Neural cell (in vitro differentiated cells): ENCODE data around the gene ATP12A. TPM values are rescaled to one million over a fixed set of nuclear protein-coding genes. Genes with fewer than 3 reads are reported as not detected.

Source experiments
- H2AFZ ChIP-seq: fragments of 200-600, 300-800 bp; sonication (generic), shearing (Covaris generic); 2 replicates; pipeline ENCODE4 v1.6.0; 2014; ENCODE audit warnings: low read depth, mild to moderate bottlenecking, antibody characterized with exemption, low read length, moderate library complexity
- H3F3A ChIP-seq: fragments of 200-600 bp; shearing (Covaris generic); 2 replicates; pipeline ENCODE4 v1.6.1; 2016; ENCODE audit warnings: mild to moderate bottlenecking, moderate library complexity, mixed read lengths, antibody characterized with exemption, low read length; ENCODE audit not compliant: insufficient read depth, poor library complexity, severe bottlenecking
- H3K27ac ChIP-seq: fragments of 200-600, 300-800 bp; sonication (generic), shearing (Covaris generic); 2 replicates; pipeline ENCODE4 v1.5.1; 2014; ENCODE audit warnings: mild to moderate bottlenecking, low read length, moderate library complexity
- H3K27me3 ChIP-seq: fragments of 300-800, 200-600 bp; sonication (generic), shearing (Covaris generic); 2 replicates; pipeline ENCODE4 v1.6.0; 2014; ENCODE audit warnings: mild to moderate bottlenecking, low read depth, low read length, moderate library complexity; ENCODE audit not compliant: insufficient read depth
- H3K36me3 ChIP-seq: fragments of 300-800, 200-600 bp; sonication (generic), shearing (Covaris generic); 2 replicates; pipeline ENCODE4 v1.5.1; 2014; ENCODE audit warnings: mild to moderate bottlenecking, antibody characterized with exemption, low read length, moderate library complexity; ENCODE audit not compliant: insufficient read depth
- H3K4me2 ChIP-seq: fragments of 300-800, 200-600 bp; sonication (generic), shearing (Covaris generic); 2 replicates; pipeline ENCODE4 v1.6.0; 2014; ENCODE audit warnings: mild to moderate bottlenecking, low read length
- H3K4me3 ChIP-seq: fragments of 300-800, 200-600 bp; sonication (generic), shearing (Covaris generic); 2 replicates; pipeline ENCODE4 v1.5.1; 2014; ENCODE audit warnings: mild to moderate bottlenecking, low read length, moderate library complexity
- H3K79me2 ChIP-seq: fragments of 200-600 bp; shearing (Covaris generic); replicated peaks from 2 replicates; pipeline ENCODE4 v1.6.0; 2014; ENCODE audit warnings: mild to moderate bottlenecking, low read length, moderate library complexity; ENCODE audit not compliant: insufficient read depth
- H3K9ac ChIP-seq: fragments of 300-800, 200-600 bp; sonication (generic), shearing (Covaris generic); 2 replicates; pipeline ENCODE4 v1.6.1; 2016; ENCODE audit warnings: mild to moderate bottlenecking, low read length, mixed read lengths
- H3K9me2 ChIP-seq: fragments of 200-600 bp; shearing (Covaris generic); 2 replicates; pipeline ENCODE4 v1.6.1; 2016; ENCODE audit warnings: mild to moderate bottlenecking, low read length, mixed read lengths; ENCODE audit not compliant: insufficient read depth
- H3K9me3 ChIP-seq: fragments of 200-600, 300-800 bp; sonication (generic), shearing (Covaris generic); 2 replicates; pipeline ENCODE4 v1.6.1; 2016; ENCODE audit warnings: mild to moderate bottlenecking, mixed run types, low read length, moderate library complexity, mixed read lengths
- H4K20me1 ChIP-seq: fragments of 200-600 bp; shearing (Covaris generic); 2 replicates; pipeline ENCODE4 v1.6.1; 2016; ENCODE audit warnings: mild to moderate bottlenecking, mixed run types; ENCODE audit not compliant: insufficient read depth
- CTCF ChIP-seq: fragments of 450-650 bp; IDR thresholded peaks from 2 replicates; pipeline ENCODE4 v1.5.1; 2014; ENCODE audit warnings: antibody characterized with exemption, mild to moderate bottlenecking, moderate library complexity; ENCODE audit not compliant: poor library complexity, severe bottlenecking
- EZH2 ChIP-seq: fragments of 200-600, 300-800 bp; shearing (Covaris generic), sonication (generic); IDR thresholded peaks from 2 replicates; pipeline ENCODE4 v1.6.1; 2014; ENCODE audit warnings: antibody characterized with exemption, low read length, borderline replicate concordance, mild to moderate bottlenecking; ENCODE audit not compliant: insufficient read depth, poor library complexity, severe bottlenecking
- REST ChIP-seq: IDR thresholded peaks from 2 replicates; pipeline ENCODE4 v1.6.1; 2012; ENCODE audit warnings: borderline replicate concordance
- SMC3 ChIP-seq: fragments of 450-650 bp; conservative IDR thresholded peaks from 2 replicates; pipeline ENCODE4 v1.6.1; 2014; ENCODE audit warnings: antibody characterized with exemption, mild to moderate bottlenecking, moderate library complexity; ENCODE audit not compliant: poor library complexity
- TAF1 ChIP-seq: IDR thresholded peaks from 2 replicates; pipeline ENCODE4 v1.6.1; 2012; ENCODE audit warnings: low read depth
- polyA plus RNA-seq: library from polyadenylated mRNA; depleted of rRNA; stranded (reverse); fragments of >200 nt; gene quantifications from 2 replicates; pipeline ENCODE4 v1.2.3, GENCODE V29; 2014

The ATP12A gene
- polyA plus RNA-seq, 1 donor from 2014 or later, result not detected

GRCh38 chr13:24683838-24684599 is 3.8 kb downstream of the ATP12A start:
- peaks cover 22% of the 10 kb centered on the region for H3K27me3 ChIP-seq
- no peak overlapping the region for H3K9ac ChIP-seq
- no peak overlapping the region for H3K27ac ChIP-seq
- peak; percentile 37 for TF ChIP-seq CTCF
- TF ChIP-seq REST, result no peak
- no peak overlapping the region for H3K4me3 ChIP-seq
- H3K9me2 ChIP-seq, result no peaks in the 10 kb centered on the region
- H3K36me3 ChIP-seq, result no peaks in the 10 kb centered on the region
- H3K4me2 ChIP-seq, result no peak overlapping the region
- no peaks in the 10 kb centered on the region for H3K9me3 ChIP-seq
- no peaks in the 10 kb centered on the region for H3F3A ChIP-seq
- H3K79me2 ChIP-seq, result no peaks in the 10 kb centered on the region
- H4K20me1 ChIP-seq, result no peaks in the 10 kb centered on the region
- no peak overlapping the region for H2AFZ ChIP-seq

GRCh38 chr13:24684600-24684998 is 4.4 kb downstream of the ATP12A start:
- H3K79me2 ChIP-seq, result no peaks in the 10 kb centered on the region
- no peak overlapping the region for H3K4me2 ChIP-seq
- H3K9me2 ChIP-seq, result no peaks in the 10 kb centered on the region
- H3F3A ChIP-seq, result no peaks in the 10 kb centered on the region
- peaks cover 18% of the 10 kb centered on the region for H3K27me3 ChIP-seq
- no peaks in the 10 kb centered on the region for H3K9me3 ChIP-seq
- H4K20me1 ChIP-seq, result no peaks in the 10 kb centered on the region
- H2AFZ ChIP-seq, result no peak overlapping the region
- no peak overlapping the region for H3K9ac ChIP-seq
- H3K36me3 ChIP-seq, result no peaks in the 10 kb centered on the region
- TF ChIP-seq SMC3, result no peak
- TF ChIP-seq EZH2, result no peak
- TF ChIP-seq TAF1, result no peak
- TF ChIP-seq REST, result no peak
- H3K27ac ChIP-seq, result no peak overlapping the region
- no peak overlapping the region for H3K4me3 ChIP-seq
